Femur (tissue), 1 donor: ENCODE results near the gene SLC24A5.
A peak's percentile ranks its signal among the peaks of the same experiment; 100 is the strongest.

Source experiments
- DNase-seq: peaks from one replicate; pipeline ENCODE4 v3.0.0-alpha.2; 2017

Gene SLC24A5

GRCh38 chr15:48119277-48119676 lies 1.5 kb upstream of the SLC24A5 start:
- DNase-seq, result no peak

- no peak for DNase-seq
These were observed 1.1 kb downstream of the SLC24A5 start for GRCh38 chr15:48121849-48122248.

DNA sequence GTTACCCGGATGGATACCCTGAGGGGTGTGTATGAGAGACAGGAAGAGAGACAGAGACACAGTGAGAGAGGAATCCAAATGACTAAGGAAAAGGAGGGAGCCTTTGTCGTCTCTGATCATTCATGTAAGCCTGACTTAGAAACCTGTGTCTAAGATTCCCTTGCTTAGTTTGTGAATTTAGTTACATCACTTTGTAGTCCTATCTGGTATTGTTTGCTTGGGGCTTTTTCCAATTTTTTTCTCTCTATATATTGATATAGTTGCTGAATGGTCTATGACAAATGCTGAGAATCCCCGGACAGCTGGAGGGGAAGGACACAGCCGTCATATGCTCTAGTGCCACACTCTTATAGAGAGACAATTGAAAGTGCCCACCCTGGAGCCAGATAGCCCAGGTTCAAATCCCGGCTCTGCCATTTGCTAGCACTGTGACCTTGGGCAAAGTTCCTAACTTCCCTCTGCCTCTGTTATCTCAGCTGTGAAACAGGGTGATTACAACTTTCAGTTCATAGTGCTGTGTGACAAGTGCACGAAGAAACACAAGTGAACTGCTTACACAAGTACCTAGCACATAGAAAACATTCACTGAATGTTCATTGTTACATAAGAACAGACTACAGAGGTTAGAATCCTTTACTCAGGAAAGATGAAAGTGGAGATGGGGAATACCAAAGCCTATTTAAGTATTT lies 6.0 kb downstream of the SLC24A5 start:
- DNase-seq, result no peak

- DNase-seq, result no peak
These were observed 10.5 kb downstream of the SLC24A5 start for GRCh38 chr15:48131324-48131723.

DNA sequence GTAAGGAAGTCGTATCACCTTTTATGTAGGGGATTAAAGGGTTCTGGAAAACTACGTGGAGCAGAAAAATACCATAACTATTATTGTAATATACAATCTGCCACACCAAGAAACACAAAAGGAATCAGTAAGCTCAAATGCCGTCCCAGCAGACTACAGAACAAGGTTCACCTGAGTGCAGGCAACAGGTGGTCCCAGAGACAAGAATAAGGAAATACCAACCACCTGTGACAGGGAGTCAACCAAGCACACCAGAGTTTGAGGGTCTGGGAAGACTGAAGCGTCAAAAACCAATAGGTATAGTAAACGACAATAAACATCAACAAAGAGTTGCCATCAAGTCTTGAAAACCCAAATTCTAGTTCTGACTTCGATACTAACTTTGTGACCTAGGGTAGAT lies 12.1 kb downstream of the SLC24A5 start:
- no peak for DNase-seq

GRCh38 chr15:48143856-48144255 lies 23.1 kb downstream of the SLC24A5 start:
- no peak for DNase-seq

GRCh38 chr15:48144889-48145288 lies 24.1 kb downstream of the SLC24A5 start:
- no peak for DNase-seq

- no peak for DNase-seq
These were observed 25.1 kb downstream of the SLC24A5 start for GRCh38 chr15:48145923-48146322.

DNA sequence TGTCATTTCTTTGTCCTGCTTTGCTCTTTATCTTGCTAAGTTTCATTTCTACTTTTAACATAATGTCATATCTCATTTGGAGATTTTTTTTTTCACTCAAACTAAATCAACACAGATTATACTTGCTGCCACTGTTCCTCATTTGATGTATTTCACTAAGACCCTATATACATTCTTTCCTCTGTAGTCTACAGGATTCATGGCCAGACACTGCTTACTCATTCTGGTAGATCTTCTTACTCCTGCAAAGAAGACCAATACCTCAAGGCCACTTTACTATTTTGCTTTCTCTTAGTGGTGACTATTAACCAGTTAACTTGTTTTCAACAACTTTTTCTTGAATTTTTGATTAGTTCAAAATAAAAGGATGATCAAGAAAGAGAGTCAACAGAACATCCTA lies 26.6 kb downstream of the SLC24A5 start:
- DNase-seq, result no peak

DNA sequence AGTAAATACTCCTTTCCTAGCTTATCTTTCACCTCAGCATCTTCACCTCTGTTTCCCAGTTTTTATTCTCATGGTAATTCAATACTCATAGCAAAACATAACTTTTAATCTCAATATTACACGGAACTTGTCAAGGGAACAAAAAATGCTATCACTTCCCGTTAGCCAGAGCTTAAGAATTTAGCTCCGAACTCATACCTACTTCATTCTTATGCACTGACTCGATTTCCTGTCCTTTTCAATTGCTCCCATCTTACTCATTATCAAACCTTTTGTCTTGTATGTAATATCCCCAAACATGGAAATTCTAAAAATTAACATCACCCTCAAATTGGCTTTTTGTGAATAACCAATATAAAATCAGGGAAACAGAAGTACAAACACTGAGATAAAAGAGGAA lies 29.1 kb downstream of the SLC24A5 start:
- DNase-seq, result no peak

- no peak for DNase-seq
These were observed 32.7 kb downstream of the SLC24A5 start for GRCh38 chr15:48153526-48153925.

GRCh38 chr15:48168616-48169015 lies 47.8 kb downstream of the SLC24A5 start:
- DNase-seq, result no peak

DNA sequence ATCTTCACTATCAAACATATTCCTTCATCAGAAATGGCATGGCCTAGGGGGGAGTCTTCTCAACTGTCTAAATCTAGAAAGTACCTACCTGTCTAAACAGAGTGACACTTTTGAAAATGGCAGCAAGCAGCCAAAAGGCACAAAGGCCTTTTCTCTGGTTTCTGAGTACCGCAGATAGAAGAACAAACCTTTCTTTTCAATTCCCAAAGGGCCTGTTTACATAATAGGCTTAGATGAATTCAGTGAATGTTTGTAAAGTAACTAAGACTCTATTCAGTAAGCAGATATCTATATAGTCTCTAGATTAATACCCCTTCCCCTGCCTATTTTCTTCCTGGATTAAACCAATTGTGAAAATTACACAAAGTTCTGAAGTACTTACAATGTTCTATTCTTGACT lies 50.2 kb downstream of the SLC24A5 start:
- no peak for DNase-seq

DNA sequence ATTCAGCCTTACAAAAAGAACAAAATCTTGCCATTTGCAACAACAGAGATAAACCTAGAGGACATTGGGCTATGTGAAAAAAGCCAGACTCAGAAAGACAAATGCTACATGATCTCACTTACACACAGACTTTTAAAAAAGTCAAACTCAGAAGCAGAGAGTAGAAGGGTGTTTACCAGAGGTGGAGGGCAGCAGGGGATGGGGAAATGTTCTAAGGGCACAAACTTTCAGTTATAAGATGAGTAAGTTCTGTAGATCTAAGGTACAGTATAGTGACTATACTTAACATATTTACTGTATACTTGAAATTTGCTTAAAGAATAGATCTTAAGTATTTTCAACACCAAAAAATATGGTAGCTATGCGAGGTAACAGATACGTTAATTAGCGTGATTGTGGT lies 54.3 kb downstream of the SLC24A5 start:
- no peak for DNase-seq

DNA sequence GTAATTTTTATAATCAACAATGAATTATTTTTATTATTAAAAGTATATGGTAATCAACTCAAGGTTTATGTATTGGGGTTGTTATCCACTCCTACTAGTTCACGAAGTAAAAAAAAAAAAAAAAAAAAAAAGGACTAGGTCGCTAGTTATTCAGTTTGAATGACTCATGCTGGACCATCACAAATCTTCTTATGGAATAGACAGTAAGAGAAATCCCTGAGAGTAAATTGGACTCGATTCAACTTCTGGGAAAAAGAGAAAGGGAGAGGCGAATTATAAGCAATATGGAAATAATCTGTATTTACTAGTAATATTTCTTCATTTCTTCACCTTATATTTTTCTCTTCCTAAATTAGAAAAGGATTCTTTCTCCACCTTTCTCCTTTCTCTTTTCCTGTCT lies 55.3 kb downstream of the SLC24A5 start:
- no peak for DNase-seq

- DNase-seq, result no peak
These were observed 56.2 kb downstream of the SLC24A5 start for GRCh38 chr15:48176957-48177356.

GRCh38 chr15:48177383-48177765 lies 56.6 kb downstream of the SLC24A5 start:
- DNase-seq, result peak; percentile 18

- DNase-seq, result peak; percentile 76
These were observed 57.2 kb downstream of the SLC24A5 start, which contains the start of gene MYEF2 for GRCh38 chr15:48177766-48178647. Gene MYEF2 (minus strand): TSS chr15:48178295. CDS start chr15:48178237, 58 bp downstream.

DNA sequence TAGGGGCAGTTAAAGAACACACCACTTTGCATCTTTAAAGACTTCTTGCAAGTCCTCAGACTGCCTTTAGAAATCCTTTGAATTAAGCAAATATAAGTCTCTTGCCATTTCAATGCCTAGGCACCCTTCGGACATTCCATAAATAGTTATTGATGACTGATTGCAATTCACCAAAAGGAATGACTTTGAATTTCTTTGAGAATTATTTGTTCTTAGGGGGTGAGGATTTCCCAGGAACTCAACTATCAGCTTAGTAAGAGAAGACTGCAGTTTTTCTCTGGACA lies 57.8 kb downstream of the SLC24A5 start:
- no peak for DNase-seq

GRCh38 chr15:48182749-48183148 lies 62.0 kb downstream of the SLC24A5 start:
- no peak for DNase-seq

- no peak for DNase-seq
These were observed 64.7 kb downstream of the SLC24A5 start for GRCh38 chr15:48185529-48185928.

DNA sequence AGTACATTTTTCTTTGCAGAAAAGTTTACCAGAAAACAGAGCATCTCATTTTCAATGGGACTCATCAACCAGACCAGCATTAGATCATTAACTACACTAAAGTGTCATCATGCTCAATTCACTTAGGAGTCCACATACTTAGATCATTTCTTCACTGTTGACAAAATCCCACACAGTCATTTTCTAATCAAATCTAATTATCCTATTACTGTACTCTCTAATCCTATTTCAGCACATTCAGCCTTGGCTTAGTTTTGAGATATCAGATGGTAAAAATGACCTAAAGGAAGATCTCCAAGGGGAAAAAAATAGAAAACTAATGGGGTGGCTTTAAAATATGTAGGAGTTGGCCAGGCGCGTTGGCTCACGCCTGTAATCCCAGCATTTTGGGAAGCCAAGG lies 65.5 kb downstream of the SLC24A5 start:
- DNase-seq, result no peak

GRCh38 chr15:48190932-48191573 lies 70.3 kb downstream of the SLC24A5 start:
- DNase-seq, result peak; percentile 87
